ENCODE results near the gene EPB41L4A.
"Not testable (repeated sequence)": the region's sequence is repeated elsewhere in the genome, so short reads cannot be mapped to it uniquely, and the experiment has no call there.

The EPB41L4A gene

DNA sequence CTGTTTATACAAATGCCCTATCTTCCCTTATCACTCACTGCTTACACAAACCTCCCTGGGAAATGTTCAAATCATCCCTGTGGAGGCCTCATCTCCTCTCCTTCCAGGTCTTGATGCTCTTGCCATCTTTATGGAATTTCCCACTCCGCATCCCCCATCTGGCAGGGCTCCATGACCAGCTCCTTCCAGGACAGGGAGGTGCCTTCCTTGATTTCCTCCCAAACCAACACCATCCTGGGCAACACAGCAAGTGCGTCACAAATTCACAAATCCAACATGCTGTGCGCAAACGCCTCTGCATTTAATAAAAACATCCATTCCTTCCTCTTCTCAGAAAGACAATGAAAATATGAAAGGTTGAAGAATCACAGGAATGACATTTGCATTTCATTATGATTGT is 51.7 kb downstream of the EPB41L4A start:
- Histone ChIP-seq H4K20me1 (ENCODE audit: insufficient read depth) (no peaks in the 10 kb centered on the region), H3K4me1 (ENCODE audit: low read depth, poor library complexity, severe bottlenecking) (no peaks in the 10 kb centered on the region)
- TF ChIP-seq, protein P1, sequence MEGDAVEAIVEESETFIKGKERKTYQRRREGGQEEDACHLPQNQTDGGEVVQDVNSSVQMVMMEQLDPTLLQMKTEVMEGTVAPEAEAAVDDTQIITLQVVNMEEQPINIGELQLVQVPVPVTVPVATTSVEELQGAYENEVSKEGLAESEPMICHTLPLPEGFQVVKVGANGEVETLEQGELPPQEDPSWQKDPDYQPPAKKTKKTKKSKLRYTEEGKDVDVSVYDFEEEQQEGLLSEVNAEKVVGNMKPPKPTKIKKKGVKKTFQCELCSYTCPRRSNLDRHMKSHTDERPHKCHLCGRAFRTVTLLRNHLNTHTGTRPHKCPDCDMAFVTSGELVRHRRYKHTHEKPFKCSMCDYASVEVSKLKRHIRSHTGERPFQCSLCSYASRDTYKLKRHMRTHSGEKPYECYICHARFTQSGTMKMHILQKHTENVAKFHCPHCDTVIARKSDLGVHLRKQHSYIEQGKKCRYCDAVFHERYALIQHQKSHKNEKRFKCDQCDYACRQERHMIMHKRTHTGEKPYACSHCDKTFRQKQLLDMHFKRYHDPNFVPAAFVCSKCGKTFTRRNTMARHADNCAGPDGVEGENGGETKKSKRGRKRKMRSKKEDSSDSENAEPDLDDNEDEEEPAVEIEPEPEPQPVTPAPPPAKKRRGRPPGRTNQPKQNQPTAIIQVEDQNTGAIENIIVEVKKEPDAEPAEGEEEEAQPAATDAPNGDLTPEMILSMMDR (conservative IDR thresholded peaks at IDR 0.05; ENCODE audit: low read depth, low read length): no peak

DNA sequence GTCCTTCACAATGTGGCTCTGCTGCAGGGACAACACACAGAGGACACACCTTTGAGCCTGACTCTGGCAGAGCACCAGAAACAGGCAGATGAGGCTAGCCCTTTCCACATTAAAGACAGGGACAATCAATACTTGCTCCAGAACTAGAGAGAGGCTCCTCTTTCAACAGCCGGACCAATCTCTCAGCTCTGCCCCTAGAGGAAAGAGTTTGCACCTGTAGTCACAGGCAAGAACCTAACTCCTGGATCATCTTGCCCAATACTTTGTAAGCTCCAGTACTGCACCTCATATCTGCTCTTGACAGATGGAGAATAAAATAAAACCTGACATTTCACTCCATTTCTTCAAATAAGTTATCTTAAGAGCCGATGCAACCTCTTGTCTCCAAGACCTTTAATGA is 52.1 kb downstream of the EPB41L4A start:
- no peak overlapping the region for H3K9ac ChIP-seq
- H3K79me2 ChIP-seq (ENCODE audit: insufficient read depth, low read depth): no peaks in the 10 kb centered on the region
- H3K4me3 ChIP-seq (IDR thresholded peaks at IDR 0.05; ENCODE audit: insufficient read depth, low read depth, low read length): no peak overlapping the region
- TF ChIP-seq, protein P1 (conservative IDR thresholded peaks at IDR 0.05; ENCODE audit: low read depth, low read length): peak; percentile 46; the same call in 1 of the 2 replicates
- H4K20me1 ChIP-seq (ENCODE audit: insufficient read depth): no peaks in the 10 kb centered on the region
- no peaks in the 10 kb centered on the region for H3K36me3 ChIP-seq (ENCODE audit: insufficient read depth)
- H3K4me1 ChIP-seq (ENCODE audit: low read depth, poor library complexity, severe bottlenecking): no peaks in the 10 kb centered on the region
- no peak overlapping the region for H3K27ac ChIP-seq
- no peak overlapping the region for H2AFZ ChIP-seq (ENCODE audit: low read depth)
- H3K4me2 ChIP-seq: no peak overlapping the region
- H3K27me3 ChIP-seq (ENCODE audit: insufficient read depth, low read depth): no peaks in the 10 kb centered on the region

More for the DNA sequence above, 51.7 kb downstream of the EPB41L4A start:
- Histone ChIP-seq H2AFZ (ENCODE audit: low read depth) (no peak overlapping the region), H3K79me2 (ENCODE audit: insufficient read depth, low read depth) (no peaks in the 10 kb centered on the region), H3K36me3 (ENCODE audit: insufficient read depth) (no peaks in the 10 kb centered on the region), H3K4me2 (no peak overlapping the region), H3K27ac (no peak overlapping the region), H3K4me3 (IDR thresholded peaks at IDR 0.05; ENCODE audit: insufficient read depth, low read depth, low read length) (no peak overlapping the region), H3K27me3 (ENCODE audit: insufficient read depth, low read depth) (no peaks in the 10 kb centered on the region), H3K9ac (no peak overlapping the region)

DNA sequence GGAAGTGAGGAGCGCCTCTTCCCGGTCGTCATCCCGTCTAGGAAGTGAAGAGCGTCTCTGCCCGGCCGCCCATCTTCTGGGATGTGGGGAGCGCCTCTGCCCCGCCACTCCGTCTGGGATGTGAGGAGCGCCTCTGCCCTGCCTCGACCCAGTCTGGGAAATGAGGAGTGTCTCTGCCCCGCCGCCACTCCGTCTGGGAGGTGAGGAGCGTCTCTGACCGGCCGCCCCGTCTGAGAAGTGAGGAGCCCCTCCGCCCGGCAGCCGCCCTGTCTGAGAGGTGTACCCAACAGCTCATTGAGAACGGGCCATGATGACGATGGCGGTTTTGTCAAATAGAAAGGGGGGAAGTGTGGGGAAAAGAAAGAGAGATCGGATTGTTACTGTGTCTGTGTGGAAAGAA is 58.3 kb downstream of the EPB41L4A start:
- not testable (repeated sequence) for H3K27ac ChIP-seq; H3K4me3 ChIP-seq (IDR thresholded peaks at IDR 0.05; ENCODE audit: insufficient read depth, low read depth, low read length); H2AFZ ChIP-seq (ENCODE audit: low read depth); H4K20me1 ChIP-seq (ENCODE audit: insufficient read depth); H3K36me3 ChIP-seq (ENCODE audit: insufficient read depth); H3K4me2 ChIP-seq; H3K9ac ChIP-seq; H3K79me2 ChIP-seq (ENCODE audit: insufficient read depth, low read depth); H3K27me3 ChIP-seq (ENCODE audit: insufficient read depth, low read depth)
- peaks cover 18% of the 10 kb centered on the region for H3K4me1 ChIP-seq (ENCODE audit: low read depth, poor library complexity, severe bottlenecking)

DNA sequence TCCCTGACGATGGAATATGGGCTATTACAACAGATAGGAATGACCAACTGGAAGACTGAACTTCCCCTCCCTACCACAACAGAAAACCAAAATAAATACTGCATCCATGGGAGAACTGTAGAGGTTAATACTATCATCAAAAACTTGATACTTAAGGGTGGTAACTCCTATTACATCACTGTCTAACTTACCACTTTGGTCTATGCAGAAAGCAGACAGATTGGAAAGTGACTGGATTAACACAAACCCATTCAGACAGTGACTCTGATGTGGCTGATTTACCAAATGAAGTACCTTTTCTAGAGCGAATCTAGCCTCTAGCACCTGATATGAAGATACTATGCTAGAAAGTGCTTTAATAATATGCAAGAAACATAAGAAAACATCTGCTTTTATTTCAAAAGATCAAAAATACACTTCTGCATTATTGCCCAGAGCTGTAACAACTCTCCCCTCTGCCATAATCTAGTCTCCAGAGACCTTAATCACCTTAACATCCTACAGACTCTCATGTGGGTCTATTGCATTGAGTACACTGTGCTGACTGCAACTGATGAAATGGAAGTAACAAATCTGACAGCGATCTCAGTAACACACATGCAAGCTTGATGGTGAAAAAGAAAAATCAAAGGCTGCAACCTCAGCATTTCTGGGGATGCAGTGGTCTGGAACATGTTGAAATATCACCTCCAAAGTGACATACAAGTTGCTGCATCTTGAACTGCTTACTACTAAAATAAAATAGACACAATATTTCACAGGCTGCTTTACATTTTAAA is 62.7 kb downstream of the EPB41L4A start:
- no peaks in the 10 kb centered on the region for H3K36me3 ChIP-seq (ENCODE audit: insufficient read depth)
- H3K27me3 ChIP-seq (ENCODE audit: insufficient read depth, low read depth): no peaks in the 10 kb centered on the region
- no peaks in the 10 kb centered on the region for H3K79me2 ChIP-seq (ENCODE audit: insufficient read depth, low read depth)
- H3K4me2 ChIP-seq: peak overlapping the region; percentile 88
- TF ChIP-seq, protein P1 (conservative IDR thresholded peaks at IDR 0.05; ENCODE audit: low read depth, low read length): no peak
- H3K4me1 ChIP-seq (ENCODE audit: low read depth, poor library complexity, severe bottlenecking): peaks cover 44% of the 10 kb centered on the region
- peak overlapping the region; percentile 68; the same call in 1 of the 2 replicates for H2AFZ ChIP-seq (ENCODE audit: low read depth)
- no peaks in the 10 kb centered on the region for H4K20me1 ChIP-seq (ENCODE audit: insufficient read depth)
- H3K9ac ChIP-seq: no peak overlapping the region
- H3K4me3 ChIP-seq (IDR thresholded peaks at IDR 0.05; ENCODE audit: insufficient read depth, low read depth, low read length): no peak overlapping the region
- H3K27ac ChIP-seq: no peak overlapping the region; the same call in 1 of the 2 replicates

DNA sequence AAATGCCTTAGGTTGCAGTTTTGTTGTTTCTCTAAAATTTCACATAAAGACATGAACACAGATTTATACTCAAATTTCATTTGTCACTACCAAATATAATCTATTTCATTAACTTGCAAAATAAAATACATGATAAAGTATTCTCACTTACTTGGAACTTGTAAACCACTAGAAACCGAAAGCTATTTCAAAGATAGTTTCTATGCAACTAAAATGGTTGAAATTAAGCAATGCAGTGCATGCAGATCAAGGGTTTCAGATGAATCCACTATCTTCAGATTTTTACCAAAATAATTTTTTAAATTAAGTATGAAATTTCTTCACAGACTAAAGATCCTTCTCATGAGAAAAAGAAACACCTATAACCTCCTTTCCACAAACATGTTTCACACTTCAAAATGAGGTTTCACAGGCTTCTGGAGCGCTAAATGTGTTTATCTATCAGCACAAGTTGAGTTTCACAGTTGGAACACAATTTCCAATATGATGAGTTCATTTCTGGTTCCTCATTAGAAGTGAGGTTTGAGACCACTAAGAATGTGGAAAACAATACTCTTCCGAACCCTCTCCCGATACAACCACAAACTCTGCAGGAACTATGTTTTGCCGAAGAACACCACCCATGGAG is 63.9 kb downstream of the EPB41L4A start:
- H3K79me2 ChIP-seq (ENCODE audit: insufficient read depth, low read depth): no peaks in the 10 kb centered on the region
- H4K20me1 ChIP-seq (ENCODE audit: insufficient read depth): no peaks in the 10 kb centered on the region
- TF ChIP-seq, protein P1 (conservative IDR thresholded peaks at IDR 0.05; ENCODE audit: low read depth, low read length): no peak
- no peaks in the 10 kb centered on the region for H3K36me3 ChIP-seq (ENCODE audit: insufficient read depth)
- H2AFZ ChIP-seq (ENCODE audit: low read depth): peak overlapping the region; percentile 68
- peak overlapping the region; percentile 13; the same call in 1 of the 2 replicates for H3K9ac ChIP-seq
- no peak overlapping the region for H3K4me3 ChIP-seq (IDR thresholded peaks at IDR 0.05; ENCODE audit: insufficient read depth, low read depth, low read length)
- peak overlapping the region; percentile 57; the same call in 1 of the 2 replicates for H3K27ac ChIP-seq
- peak overlapping the region; percentile 88 for H3K4me2 ChIP-seq
- peaks cover 50% of the 10 kb centered on the region for H3K4me1 ChIP-seq (ENCODE audit: low read depth, poor library complexity, severe bottlenecking)
- no peaks in the 10 kb centered on the region for H3K27me3 ChIP-seq (ENCODE audit: insufficient read depth, low read depth)

All from KMS-11 (cell line).